GM23338 (cell line): ENCODE measurements around the gene INSRR. TPM values are rescaled to one million over a fixed set of nuclear protein-coding genes. Genes with fewer than 3 reads are reported as not detected.

Source experiments
- ATAC-seq: fragments of 200-7000 bp; cut with Tn5 transposase; 3 replicates; pipeline ENCODE4 v1.9.1; 2020
- DNase-seq: peaks from one replicate; pipeline ENCODE4 v3.0.0-alpha.2; 2015; ENCODE audit warnings: low spot score
- H2AFZ ChIP-seq: fragments of 200-600 bp; sonication (generic); 2 replicates; pipeline ENCODE4 v1.8.0; 2016; ENCODE audit warnings: antibody characterized with exemption, mild to moderate bottlenecking, moderate library complexity
- H3F3A ChIP-seq: fragments of 200-600 bp; sonication (generic); replicated peaks from 2 replicates; pipeline ENCODE4 v1.8.0; 2017; ENCODE audit warnings: antibody characterized with exemption, mixed run types, low read depth
- H3K27ac ChIP-seq: fragments of 200-600 bp; sonication (generic); 2 replicates; pipeline ENCODE4 v1.6.1; 2016; ENCODE audit warnings: low read depth
- H3K27me3 ChIP-seq: fragments of 200-600 bp; sonication (generic); 2 replicates; pipeline ENCODE4 v1.8.0; 2016; ENCODE audit warnings: mild to moderate bottlenecking, mixed run types, moderate library complexity; ENCODE audit not compliant: insufficient read depth
- H3K36me3 ChIP-seq: fragments of 200-600 bp; sonication (generic); 2 replicates; pipeline ENCODE4 v1.8.0; 2016; ENCODE audit warnings: mild to moderate bottlenecking; ENCODE audit not compliant: insufficient read depth
- H3K4me1 ChIP-seq: fragments of 200-600 bp; sonication (generic); 2 replicates; pipeline ENCODE4 v1.8.0; 2016; ENCODE audit warnings: mild to moderate bottlenecking, moderate library complexity; ENCODE audit not compliant: insufficient read depth
- H3K4me2 ChIP-seq: fragments of 200-600 bp; sonication (generic); 2 replicates; pipeline ENCODE4 v1.7.1; 2017; ENCODE audit warnings: mixed run types
- H3K4me3 ChIP-seq: fragments of 200-600 bp; sonication (generic); 2 replicates; pipeline ENCODE4 v1.6.1; 2016; ENCODE audit warnings: mixed run types
- H3K79me2 ChIP-seq: fragments of 200-600 bp; sonication (generic); replicated peaks from 2 replicates; pipeline ENCODE4 v1.8.0; 2017; ENCODE audit warnings: mild to moderate bottlenecking; ENCODE audit not compliant: insufficient read depth
- H3K9me2 ChIP-seq: fragments of 200-600 bp; sonication (generic); 2 replicates; pipeline ENCODE4 v1.8.0; 2017; ENCODE audit not compliant: insufficient read depth
- H4K20me1 ChIP-seq: fragments of 200-600 bp; sonication (generic); replicated peaks from 2 replicates; pipeline ENCODE4 v1.8.0; 2017; ENCODE audit warnings: mild to moderate bottlenecking; ENCODE audit not compliant: insufficient read depth
- H3K27ac Mint-ChIP-seq: 2 replicates; pipeline ENCODE4 v1.8.0; 2020; ENCODE audit warnings: inconsistent platforms, mild to moderate bottlenecking, moderate library complexity, mixed read lengths
- H3K27me3 Mint-ChIP-seq: 3 replicates; pipeline ENCODE4 v1.8.0; 2022; ENCODE audit warnings: low read depth, mild to moderate bottlenecking, moderate library complexity, mixed read lengths, inconsistent platforms; ENCODE audit not compliant: insufficient read depth, poor library complexity
- H3K36me3 Mint-ChIP-seq: 3 replicates; pipeline ENCODE4 v1.8.0; 2021; ENCODE audit warnings: low read depth, mild to moderate bottlenecking, inconsistent platforms, moderate library complexity, mixed read lengths
- H3K4me1 Mint-ChIP-seq: 3 replicates; pipeline ENCODE4 v1.8.0; 2020; ENCODE audit warnings: mild to moderate bottlenecking, inconsistent platforms, mixed read lengths
- H3K4me3 Mint-ChIP-seq: 3 replicates; pipeline ENCODE4 v1.8.0; 2021; ENCODE audit warnings: moderate library complexity, mild to moderate bottlenecking, inconsistent platforms, mixed read lengths
- H3K9me3 Mint-ChIP-seq: 3 replicates; pipeline ENCODE4 v1.8.0; 2020; ENCODE audit warnings: moderate library complexity, mild to moderate bottlenecking, inconsistent platforms, mixed read lengths
- CREB1 ChIP-seq: fragments of 250-450 bp; sonication (Bioruptor Pico); IDR thresholded peaks from 2 replicates; pipeline ENCODE4 v1.5.0; 2020; ENCODE audit warnings: low read depth, mild to moderate bottlenecking, moderate library complexity
- JUNB ChIP-seq: IDR thresholded peaks from one replicate; pipeline ENCODE4 v1.6.1; 2016; ENCODE audit warnings: antibody characterized with exemption; ENCODE audit not compliant: unreplicated experiment
- NANOG ChIP-seq: IDR thresholded peaks from 2 replicates; pipeline ENCODE4 v1.6.1; 2016; ENCODE audit warnings: antibody characterized with exemption, borderline replicate concordance
- ZNF114 ChIP-seq: fragments of 250-450 bp; sonication (Bioruptor Pico); IDR thresholded peaks from 2 replicates; pipeline ENCODE4 v1.5.0; 2020; ENCODE audit warnings: mild to moderate bottlenecking, moderate library complexity
- ZNF331 ChIP-seq: fragments of 250-450 bp; sonication (Bioruptor Pico); IDR thresholded peaks from 2 replicates; pipeline ENCODE4 v1.5.0; 2020; ENCODE audit warnings: low read depth, mild to moderate bottlenecking, moderate library complexity
- polyA plus RNA-seq: library from polyadenylated mRNA; unstranded; fragments of >200 nt; fragmentation: Nextera tagmentation; extraction: Ambion mirVana; gene quantifications from 2 replicates; pipeline ENCODE4 v1.2.1, GENCODE V29; 2016
- total RNA-seq: library from RNA; depleted of rRNA; stranded (reverse); fragments of >200 nt; shearing (Covaris generic); gene quantifications from 2 replicates; pipeline ENCODE4 v1.2.3, GENCODE V29; 2014
- TF ChIP-seq, protein P1 (sequence below): fragments of 250-450 bp; sonication (Bioruptor Pico); IDR thresholded peaks from 2 replicates; pipeline ENCODE4 v1.5.0; 2020; ENCODE audit warnings: mild to moderate bottlenecking, moderate library complexity
- TF ChIP-seq, protein P2 (sequence below): IDR thresholded peaks from 2 replicates; pipeline ENCODE4 v1.6.1; 2016; ENCODE audit warnings: antibody characterized with exemption

Gene INSRR
- total and polyA plus RNA-seq, 2 experiments from 2014 or later: not detected

DNA sequence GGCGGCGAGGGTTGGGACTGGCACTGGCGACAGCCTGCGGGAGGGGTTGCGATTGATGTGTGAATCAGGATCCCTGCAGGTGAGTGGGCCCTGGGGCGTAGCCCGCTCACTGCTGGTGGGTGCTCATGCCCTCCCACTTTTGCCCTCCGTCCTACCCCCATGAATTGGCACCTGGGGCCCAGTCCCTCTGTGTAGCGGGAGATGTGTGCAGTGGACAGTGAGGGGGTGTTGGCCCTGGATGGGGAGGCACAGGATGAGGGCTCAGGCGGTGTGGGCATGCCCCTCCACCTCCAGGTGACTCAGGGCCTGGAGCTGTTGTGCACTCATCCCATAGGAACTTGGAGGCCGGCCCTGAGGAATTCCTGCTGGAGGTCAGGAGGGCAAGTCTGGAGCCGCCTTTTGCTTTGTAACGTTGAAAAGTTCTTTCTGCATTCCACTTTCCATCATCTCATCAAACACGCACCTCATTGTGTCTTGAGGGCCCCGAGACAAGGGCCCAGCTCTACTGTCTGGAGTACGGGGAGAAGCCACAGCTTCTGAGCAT lies 37.6 kb upstream of the INSRR start (continued):
- TF ChIP-seq, protein P1, sequence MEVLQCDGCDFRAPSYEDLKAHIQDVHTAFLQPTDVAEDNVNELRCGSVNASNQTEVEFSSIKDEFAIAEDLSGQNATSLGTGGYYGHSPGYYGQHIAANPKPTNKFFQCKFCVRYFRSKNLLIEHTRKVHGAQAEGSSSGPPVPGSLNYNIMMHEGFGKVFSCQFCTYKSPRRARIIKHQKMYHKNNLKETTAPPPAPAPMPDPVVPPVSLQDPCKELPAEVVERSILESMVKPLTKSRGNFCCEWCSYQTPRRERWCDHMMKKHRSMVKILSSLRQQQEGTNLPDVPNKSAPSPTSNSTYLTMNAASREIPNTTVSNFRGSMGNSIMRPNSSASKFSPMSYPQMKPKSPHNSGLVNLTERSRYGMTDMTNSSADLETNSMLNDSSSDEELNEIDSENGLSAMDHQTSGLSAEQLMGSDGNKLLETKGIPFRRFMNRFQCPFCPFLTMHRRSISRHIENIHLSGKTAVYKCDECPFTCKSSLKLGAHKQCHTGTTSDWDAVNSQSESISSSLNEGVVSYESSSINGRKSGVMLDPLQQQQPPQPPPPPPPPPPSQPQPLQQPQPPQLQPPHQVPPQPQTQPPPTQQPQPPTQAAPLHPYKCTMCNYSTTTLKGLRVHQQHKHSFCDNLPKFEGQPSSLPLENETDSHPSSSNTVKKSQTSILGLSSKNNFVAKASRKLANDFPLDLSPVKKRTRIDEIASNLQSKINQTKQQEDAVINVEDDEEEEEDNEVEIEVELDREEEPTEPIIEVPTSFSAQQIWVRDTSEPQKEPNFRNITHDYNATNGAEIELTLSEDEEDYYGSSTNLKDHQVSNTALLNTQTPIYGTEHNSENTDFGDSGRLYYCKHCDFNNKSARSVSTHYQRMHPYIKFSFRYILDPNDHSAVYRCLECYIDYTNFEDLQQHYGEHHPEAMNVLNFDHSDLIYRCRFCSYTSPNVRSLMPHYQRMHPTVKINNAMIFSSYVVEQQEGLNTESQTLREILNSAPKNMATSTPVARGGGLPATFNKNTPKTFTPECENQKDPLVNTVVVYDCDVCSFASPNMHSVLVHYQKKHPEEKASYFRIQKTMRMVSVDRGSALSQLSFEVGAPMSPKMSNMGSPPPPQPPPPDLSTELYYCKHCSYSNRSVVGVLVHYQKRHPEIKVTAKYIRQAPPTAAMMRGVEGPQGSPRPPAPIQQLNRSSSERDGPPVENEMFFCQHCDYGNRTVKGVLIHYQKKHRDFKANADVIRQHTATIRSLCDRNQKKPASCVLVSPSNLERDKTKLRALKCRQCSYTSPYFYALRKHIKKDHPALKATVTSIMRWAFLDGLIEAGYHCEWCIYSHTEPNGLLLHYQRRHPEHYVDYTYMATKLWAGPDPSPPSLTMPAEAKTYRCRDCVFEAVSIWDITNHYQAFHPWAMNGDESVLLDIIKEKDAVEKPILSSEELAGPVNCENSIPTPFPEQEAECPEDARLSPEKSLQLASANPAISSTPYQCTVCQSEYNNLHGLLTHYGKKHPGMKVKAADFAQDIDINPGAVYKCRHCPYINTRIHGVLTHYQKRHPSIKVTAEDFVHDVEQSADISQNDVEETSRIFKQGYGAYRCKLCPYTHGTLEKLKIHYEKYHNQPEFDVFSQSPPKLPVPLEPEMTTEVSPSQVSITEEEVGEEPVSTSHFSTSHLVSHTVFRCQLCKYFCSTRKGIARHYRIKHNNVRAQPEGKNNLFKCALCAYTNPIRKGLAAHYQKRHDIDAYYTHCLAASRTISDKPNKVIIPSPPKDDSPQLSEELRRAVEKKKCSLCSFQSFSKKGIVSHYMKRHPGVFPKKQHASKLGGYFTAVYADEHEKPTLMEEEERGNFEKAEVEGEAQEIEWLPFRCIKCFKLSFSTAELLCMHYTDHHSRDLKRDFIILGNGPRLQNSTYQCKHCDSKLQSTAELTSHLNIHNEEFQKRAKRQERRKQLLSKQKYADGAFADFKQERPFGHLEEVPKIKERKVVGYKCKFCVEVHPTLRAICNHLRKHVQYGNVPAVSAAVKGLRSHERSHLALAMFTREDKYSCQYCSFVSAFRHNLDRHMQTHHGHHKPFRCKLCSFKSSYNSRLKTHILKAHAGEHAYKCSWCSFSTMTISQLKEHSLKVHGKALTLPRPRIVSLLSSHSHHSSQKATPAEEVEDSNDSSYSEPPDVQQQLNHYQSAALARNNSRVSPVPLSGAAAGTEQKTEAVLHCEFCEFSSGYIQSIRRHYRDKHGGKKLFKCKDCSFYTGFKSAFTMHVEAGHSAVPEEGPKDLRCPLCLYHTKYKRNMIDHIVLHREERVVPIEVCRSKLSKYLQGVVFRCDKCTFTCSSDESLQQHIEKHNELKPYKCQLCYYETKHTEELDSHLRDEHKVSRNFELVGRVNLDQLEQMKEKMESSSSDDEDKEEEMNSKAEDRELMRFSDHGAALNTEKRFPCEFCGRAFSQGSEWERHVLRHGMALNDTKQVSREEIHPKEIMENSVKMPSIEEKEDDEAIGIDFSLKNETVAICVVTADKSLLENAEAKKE: no peak
- TF ChIP-seq JUNB: no peak
- no peak for TF ChIP-seq CREB1 (CRISPR knock-in tag)

DNA sequence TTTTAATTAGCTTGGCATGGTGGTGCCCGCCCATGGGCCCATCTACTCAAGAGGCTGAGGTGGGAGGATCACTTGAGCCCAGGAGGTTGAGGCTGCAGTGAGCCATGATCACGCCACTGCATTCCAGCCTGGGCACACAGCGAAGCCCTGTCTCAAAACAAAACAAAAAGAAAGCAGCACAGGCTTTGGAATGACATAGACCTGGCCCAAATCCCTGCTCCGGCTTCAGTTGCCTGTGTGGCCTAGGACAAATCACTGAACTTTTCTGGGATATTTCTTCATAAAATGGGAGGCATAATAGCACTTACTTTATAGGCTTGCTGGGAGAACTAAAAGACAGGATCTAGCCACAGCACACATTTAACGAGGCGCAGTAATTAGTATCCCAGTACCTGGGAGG lies 37.0 kb upstream of the INSRR start:
- no peaks in the 10 kb centered on the region; the same call in 1 of the 2 replicates for H3K4me1 ChIP-seq
- no peak overlapping the region for H3K4me2 ChIP-seq
- H3K79me2 ChIP-seq: no peaks in the 10 kb centered on the region
- ATAC-seq (no peak), DNase-seq (no peak)
- H3K9me3 Mint-ChIP-seq: no peaks in the 10 kb centered on the region
- H3K36me3 ChIP-seq: no peaks in the 10 kb centered on the region
- H3K27ac ChIP-seq: no peak overlapping the region
- peaks cover 40% of the 10 kb centered on the region for H3K27me3 Mint-ChIP-seq
- H3K27ac Mint-ChIP-seq: no peak overlapping the region
- peaks cover 24% of the 10 kb centered on the region for H3K4me1 Mint-ChIP-seq
- no peaks in the 10 kb centered on the region for H3F3A ChIP-seq
- no peak overlapping the region for H3K4me3 Mint-ChIP-seq
- H2AFZ ChIP-seq: no peak overlapping the region
- no peak overlapping the region for H3K4me3 ChIP-seq
- no peaks in the 10 kb centered on the region for H3K9me2 ChIP-seq
- H4K20me1 ChIP-seq: no peaks in the 10 kb centered on the region; the same call in 1 of the 2 replicates
- peaks cover 50% of the 10 kb centered on the region for H3K27me3 ChIP-seq
- no peaks in the 10 kb centered on the region for H3K36me3 Mint-ChIP-seq
- TF ChIP-seq, protein P2, sequence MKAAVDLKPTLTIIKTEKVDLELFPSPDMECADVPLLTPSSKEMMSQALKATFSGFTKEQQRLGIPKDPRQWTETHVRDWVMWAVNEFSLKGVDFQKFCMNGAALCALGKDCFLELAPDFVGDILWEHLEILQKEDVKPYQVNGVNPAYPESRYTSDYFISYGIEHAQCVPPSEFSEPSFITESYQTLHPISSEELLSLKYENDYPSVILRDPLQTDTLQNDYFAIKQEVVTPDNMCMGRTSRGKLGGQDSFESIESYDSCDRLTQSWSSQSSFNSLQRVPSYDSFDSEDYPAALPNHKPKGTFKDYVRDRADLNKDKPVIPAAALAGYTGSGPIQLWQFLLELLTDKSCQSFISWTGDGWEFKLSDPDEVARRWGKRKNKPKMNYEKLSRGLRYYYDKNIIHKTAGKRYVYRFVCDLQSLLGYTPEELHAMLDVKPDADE: no peak
- TF ChIP-seq, protein P1: no peak
- TF ChIP-seq JUNB: no peak
- TF ChIP-seq CREB1 (CRISPR knock-in tag): no peak
- TF ChIP-seq ZNF331 (CRISPR knock-in tag): no peak
- no peak for TF ChIP-seq NANOG
- TF ChIP-seq ZNF114: no peak
